K562 (cell line): ENCODE data around the gene LAMA5. TPM values are rescaled to one million over a fixed set of nuclear protein-coding genes. Genes with fewer than 3 reads are reported as not detected.

Experiments used
- ATAC-seq: fragments of 200-7000 bp; cut with Tn5 transposase; 3 replicates; pipeline ENCODE4 v1.9.1; 2020; ENCODE audit warnings: moderate library complexity
- BruUV-seq: library from RNA; stranded (reverse); fragments of 400-500 nt; replicated peaks from 2 replicates; lab custom pipeline; 2021; lab: Mats Ljungman, UMichigan
- CTCF ChIA-PET: fragments of 300-600 bp; formaldehyde crosslinking; extraction: SDS; loops from one replicate; lab custom pipeline; 2021; ENCODE audit warnings: low intra/inter-chr PET ratio; lab: Yijun Ruan, JAX
- POLR2A ChIA-PET: fragments of 300-600, 350-650 bp; sonication (Branson Sonifier 250); formaldehyde crosslinking; extraction: SDS; loops from one replicate; lab custom pipeline; 2021; ENCODE audit warnings: antibody characterized with exemption, inconsistent platforms; lab: Yijun Ruan, JAX
- DNase-seq, 4 experiments: peaks; one replicate each; pipeline versions ENCODE4 v3.0.0 to v3.0.0-alpha.2; 2011 to 2018; ENCODE audit warnings: low spot score in 3 of 4, mixed read lengths in 3 of 4; ENCODE audit errors: extremely low read depth in 1 of 4
- FAIRE-seq: peaks from 2 replicates; lab custom pipeline; 2011; peaks lifted over from hg19 to GRCh38; lab: Jason Lieb, UNC
- H2AFZ ChIP-seq: 2 replicates; pipeline ENCODE4 v1.6.0; 2011; ENCODE audit warnings: low read depth, low read length, control low read depth, inconsistent platforms
- H3K27ac ChIP-seq: fragments of 200-600 bp; 3 replicates; pipeline ENCODE4 v1.8.0; 2011; ENCODE audit warnings: low read depth, mild to moderate bottlenecking, control low read depth, inconsistent platforms, low read length, moderate library complexity, mixed read lengths; ENCODE audit errors: extremely low read depth
- H3K27me3 ChIP-seq, 2 experiments: fragments of 300-600 bp in 1 of 2; 2 replicates in 1 of 2; 3 replicates in 1 of 2; pipeline versions ENCODE4 v1.6.0 to v1.8.0; 2011; ENCODE audit warnings: inconsistent platforms in 2 of 2, low read length in 2 of 2, mild to moderate bottlenecking in 1 of 2, mixed read lengths in 1 of 2, moderate library complexity in 1 of 2; ENCODE audit not compliant: control insufficient read depth in 2 of 2, insufficient read depth in 2 of 2
- H3K36me3 ChIP-seq: fragments of 300-600 bp; 3 replicates; pipeline ENCODE4 v1.8.0; 2011; ENCODE audit warnings: mild to moderate bottlenecking, low read length, inconsistent platforms; ENCODE audit not compliant: control insufficient read depth, insufficient read depth
- H3K4me1 ChIP-seq, 2 experiments: fragments of 200-600 bp in 1 of 2; replicated peaks in 1 of 2; 2 replicates in 1 of 2; 3 replicates in 1 of 2; pipeline versions ENCODE4 v1.5.1 to v1.8.0; 2011; ENCODE audit warnings: inconsistent platforms in 2 of 2, low read length in 2 of 2, mild to moderate bottlenecking in 1 of 2, mixed read lengths in 1 of 2, moderate library complexity in 1 of 2; ENCODE audit not compliant: control insufficient read depth in 2 of 2, insufficient read depth in 2 of 2
- H3K4me2 ChIP-seq: 2 replicates; pipeline ENCODE4 v1.6.1; 2011; ENCODE audit warnings: low read length, control low read depth, inconsistent platforms, mixed read lengths; ENCODE audit not compliant: insufficient read depth
- H3K4me3 ChIP-seq: fragments of 200-600 bp; sonication (generic), shearing (Covaris generic); 2 replicates; pipeline ENCODE4 v1.5.1; 2016; ENCODE audit warnings: control low read depth, inconsistent platforms
- H3K79me2 ChIP-seq: fragments of 200-600 bp; 3 replicates; pipeline ENCODE4 v1.8.0; 2011; ENCODE audit warnings: low read length, inconsistent platforms; ENCODE audit not compliant: control insufficient read depth, insufficient read depth
- H3K9ac ChIP-seq, 2 experiments: 2 replicates each; pipeline versions ENCODE4 v1.6.0 to v1.6.1; 2011; ENCODE audit warnings: low read depth in 2 of 2, low read length in 2 of 2, control low read depth in 1 of 2, inconsistent platforms in 1 of 2, mild to moderate bottlenecking in 1 of 2, mixed read lengths in 1 of 2; ENCODE audit not compliant: insufficient read depth in 1 of 2
- H3K9me1 ChIP-seq: one replicate; pipeline ENCODE4 v1.6.0; 2011; ENCODE audit warnings: inconsistent platforms, mild to moderate bottlenecking, low read length, moderate library complexity; ENCODE audit not compliant: control insufficient read depth, insufficient read depth
- H3K9me3 ChIP-seq: replicated peaks from 2 replicates; pipeline ENCODE4 v1.5.1; 2011; ENCODE audit warnings: low read depth, low read length, inconsistent platforms; ENCODE audit not compliant: control insufficient read depth, insufficient read depth
- H4K20me1 ChIP-seq: replicated peaks from 2 replicates; pipeline ENCODE4 v1.6.1; 2011; ENCODE audit warnings: low read length, inconsistent platforms, mixed read lengths; ENCODE audit not compliant: control insufficient read depth, insufficient read depth
- COPS2 ChIP-seq: fragments of 450-650 bp; conservative IDR thresholded peaks from 2 replicates; pipeline ENCODE4 v1.6.1; 2016; ENCODE audit warnings: mild to moderate bottlenecking, moderate library complexity
- CREB3 ChIP-seq: fragments of 450-650 bp; conservative IDR thresholded peaks from 2 replicates; pipeline ENCODE4 v1.6.1; 2016; ENCODE audit warnings: missing genetic modification characterization, low read depth, mild to moderate bottlenecking, missing compliant biosample characterization, moderate library complexity
- DACH1 ChIP-seq: fragments of 450-650 bp; IDR thresholded peaks from 2 replicates; pipeline ENCODE4 v1.6.1; 2018; ENCODE audit not compliant: partially characterized antibody
- ELF2 ChIP-seq: fragments of 250-450 bp; sonication (Bioruptor Pico); IDR thresholded peaks from 2 replicates; pipeline ENCODE4 v1.5.0; 2021; ENCODE audit warnings: mild to moderate bottlenecking
- HNRNPUL1 ChIP-seq: fragments of 200-400 bp; formaldehyde crosslinking; IDR thresholded peaks from 2 replicates; pipeline ENCODE4 v1.6.1; 2017; ENCODE audit warnings: low read length
- JUN ChIP-seq, 2 experiments: sonication (generic) in 1 of 2; formaldehyde crosslinking in 1 of 2; IDR thresholded peaks; 2 replicates each; pipeline versions ENCODE4 v1.6.1 to v1.8.0; 2012 to 2022; ENCODE audit warnings: borderline replicate concordance in 2 of 2, mild to moderate bottlenecking in 2 of 2, improper control_type of control experiment in 1 of 2, low read depth in 1 of 2, low read length in 1 of 2, missing genetic modification reagents in 1 of 2
- KDM4B ChIP-seq, 2 experiments: fragments of 450-650 bp in 1 of 2; sonication (generic) in 1 of 2; IDR thresholded peaks; 2 replicates each; pipeline ENCODE4 v1.6.1; 2016 to 2017; ENCODE audit warnings: borderline replicate concordance in 2 of 2, antibody characterized with exemption in 1 of 2, low read depth in 1 of 2, mild to moderate bottlenecking in 1 of 2
- NFE2L1 ChIP-seq: fragments of 450-650 bp; IDR thresholded peaks from 2 replicates; pipeline ENCODE4 v1.6.1; 2016; ENCODE audit warnings: missing genetic modification characterization, low read depth, mild to moderate bottlenecking, missing compliant biosample characterization, moderate library complexity, borderline replicate concordance
- RFX1 ChIP-seq: fragments of 450-650 bp; IDR thresholded peaks from 2 replicates; pipeline ENCODE4 v1.6.1; 2016; ENCODE audit warnings: mild to moderate bottlenecking, moderate library complexity
- SIN3B ChIP-seq: fragments of 450-650 bp; IDR thresholded peaks from 2 replicates; pipeline ENCODE4 v1.6.1; 2017; ENCODE audit warnings: low read depth, mild to moderate bottlenecking, moderate library complexity
- SRSF9 ChIP-seq: fragments of 200-400 bp; formaldehyde crosslinking; IDR thresholded peaks from 2 replicates; pipeline ENCODE4 v1.6.1; 2017; ENCODE audit warnings: low read depth, low read length, borderline replicate concordance
- TBP ChIP-seq: optimal IDR thresholded peaks from 2 replicates; pipeline ENCODE3; 2011; ENCODE audit warnings: low read depth, low read length, improper control_type of control experiment
- WHSC1 ChIP-seq: IDR thresholded peaks from one replicate; pipeline ENCODE4 v1.6.1; 2012; ENCODE audit warnings: low read length, control low read depth, inconsistent platforms
- ZNF224 ChIP-seq: sonication (generic); formaldehyde crosslinking; IDR thresholded peaks from 2 replicates; pipeline ENCODE4 v1.8.0; 2022; ENCODE audit warnings: mild to moderate bottlenecking, missing genetic modification reagents
- ZNF239 ChIP-seq: fragments of 250-450 bp; sonication (Bioruptor Pico); IDR thresholded peaks from 2 replicates; pipeline ENCODE4 v1.4.0; 2020; ENCODE audit warnings: mild to moderate bottlenecking
- ZNF583 ChIP-seq: fragments of 250-450 bp; sonication (Bioruptor Pico); IDR thresholded peaks from 2 replicates; pipeline ENCODE4 v1.4.0; 2020
- ZNF639 ChIP-seq, 2 experiments: fragments of 200-800 bp in 1 of 2; sonication (Bioruptor generic) in 1 of 2; sonication (generic) in 1 of 2; formaldehyde crosslinking in 1 of 2; IDR thresholded peaks in 1 of 2; conservative IDR thresholded peaks in 1 of 2; 2 replicates each; pipeline versions ENCODE4 v1.5.0 to v1.6.1; 2016 to 2020; ENCODE audit warnings: missing compliant biosample characterization in 1 of 2, missing genetic modification characterization in 1 of 2, missing genetic modification reagents in 1 of 2
- ZNF79 ChIP-seq: fragments of 250-450 bp; sonication (Bioruptor Pico); IDR thresholded peaks from 2 replicates; pipeline ENCODE4 v1.4.0; 2020; ENCODE audit warnings: low read depth, mild to moderate bottlenecking, moderate library complexity
- WGBS: fragments of 100-300 bp; shearing (Covaris generic); methylation state at CpG from one replicate; pipeline ENCODE4 v1.1.6; 2016; ENCODE audit warnings: low coverage, mixed read lengths; ENCODE audit not compliant: insufficient coverage; ENCODE audit errors: missing lambda C conversion rate; 5-methylcytosine and 5-hydroxymethylcytosine counted together
- in situ Hi-C: fragments of 300-500 bp; cut with MboI; formaldehyde crosslinking; loops from 4 replicates; pipeline ENCODE4 v1.15.0; 2018; ENCODE audit warnings: inconsistent platforms, mixed read lengths
- intact Hi-C: fragments of 100-400 bp; cut with micrococcal nuclease; formaldehyde crosslinking; loops from 2 replicates; pipeline ENCODE4 v1.14.2; 2022
- polyA plus RNA-seq, 8 experiments: library from polyadenylated mRNA; depleted of rRNA in 4 of 8; stranded (reverse) in 5 of 8; unstranded in 3 of 8; fragments of >200 nt; fragmentation: Nextera tagmentation in 2 of 8; fragmentation: Illumina TruSeq in 1 of 8; extraction: Ambion mirVana in 2 of 8; extraction: Trizol in 1 of 8; gene quantifications; 2 replicates each; pipeline versions ENCODE4 v1.2.1 to v1.2.3, GENCODE V29; 2011 to 2014; ENCODE audit warnings: inconsistent platforms in 1 of 8, missing spikeins in 1 of 8
- total RNA-seq, 7 experiments: library from RNA; depleted of rRNA in 6 of 7; stranded (reverse); fragments of >200 nt in 6 of 7; fragmentation: Illumina TruSeq in 2 of 7; extraction: Trizol in 2 of 7; gene quantifications; 2 replicates each; pipeline versions ENCODE4 v1.2.1 to v1.2.3, GENCODE V29; 2011 to 2021; ENCODE audit warnings: low replicate concordance in 1 of 7

Gene LAMA5
- total and polyA plus RNA-seq, 9 of the 15 experiments (the other 6 are each of a cell fraction or from before 2014, with no cell fraction given), result 0.31 to 101 (median 7.8) TPM

GRCh38 chr20:62403331-62403730, 36.2 kb upstream of the LAMA5 start:
- CTCF ChIA-PET, result no interaction called here
- FAIRE-seq (no peak), DNase-seq (no peak), ATAC-seq (no peak)
- no TSS peak for BruUV-seq
- TF ChIP-seq CREB3 (tag) (no peak), SIN3B (no peak), TBP (no peak), ZNF224 (CRISPR knock-in tag) (no peak), ZNF239 (no peak), KDM4B (IDR thresholded peaks at IDR 0.05; ENCODE audit: borderline replicate concordance in 2 of 2, low read depth in 1 of 2) (no peak), NFE2L1 (tag) (no peak), DACH1 (no peak), ZNF583 (no peak), JUN (IDR thresholded peaks at IDR 0.05; ENCODE audit: borderline replicate concordance, low read depth, low read length) (no peak), JUN (CRISPR knock-in tag; IDR thresholded peaks at IDR 0.05; ENCODE audit: borderline replicate concordance) (no peak), SRSF9 (no peak), WHSC1 (no peak), RFX1 (no peak), COPS2 (no peak), ELF2 (CRISPR knock-in tag) (no peak), HNRNPUL1 (no peak), ZNF639 (CRISPR knock-in tag; conservative IDR thresholded peaks at IDR 0.05 in 1 of 2, IDR thresholded peaks at IDR 0.05 in 1 of 2) (no peak), ZNF79 (CRISPR knock-in tag) (no peak)
- Histone ChIP-seq H3K79me2 (peaks cover 14% of the 10 kb centered on the region), H3K9me3 (no peaks in the 10 kb centered on the region), H3K36me3 (peaks cover 9% of the 10 kb centered on the region; the same call in 1 of the 3 replicates), H3K4me2 (no peak overlapping the region), H4K20me1 (0 out of 2 replicates have a peak, but pooled peaks cover 8% of the 10 kb centered on the region), H3K27me3 (no peaks in the 10 kb centered on the region), H2AFZ (no peak overlapping the region), H3K4me1 (peaks cover 9 to 65% of the 10 kb centered on the region in 2 experiments), H3K9me1 (peaks cover 4% of the 10 kb centered on the region), H3K4me3 (no peak overlapping the region), H3K27ac (no peak overlapping the region), H3K9ac (peak overlapping the region in 1 of 2 experiments; percentile 36; a peak in 2 of 4 replicates)
- 80% methylated on average over 13 of the region's 13 CpGs for WGBS
- POLR2A ChIA-PET, result interaction anchor here (4.2 kb wide), 1 partner anchor 13 kb away, joined by 28 read pairs; no protein-coding TSS in a partner anchor
- intact Hi-C loops (no loop called here), in situ Hi-C loops (no loop called here)
